Keratinocyte (primary cell): Measurements from ENCODE around the gene STEAP3.

Experiments used
- EZH2 ChIP-seq: IDR thresholded peaks from one replicate; pipeline ENCODE4 v1.6.1; 2012; ENCODE audit warnings: inconsistent platforms, mild to moderate bottlenecking, low read length, moderate library complexity
- TF ChIP-seq, protein P1 (sequence below), 3 experiments: IDR thresholded peaks in 1 of 3; conservative IDR thresholded peaks in 1 of 3; optimal IDR thresholded peaks in 1 of 3; 2 replicates in 2 of 3; 3 replicates in 1 of 3; pipeline versions ENCODE3 to v1.5.1; 2011; ENCODE audit warnings: low read length in 3 of 3, mild to moderate bottlenecking in 3 of 3, moderate library complexity in 2 of 3, control low read depth in 1 of 3, inconsistent platforms in 1 of 3; ENCODE audit not compliant: insufficient read depth in 2 of 3; ENCODE audit errors: extremely low read depth in 1 of 3

DNA sequence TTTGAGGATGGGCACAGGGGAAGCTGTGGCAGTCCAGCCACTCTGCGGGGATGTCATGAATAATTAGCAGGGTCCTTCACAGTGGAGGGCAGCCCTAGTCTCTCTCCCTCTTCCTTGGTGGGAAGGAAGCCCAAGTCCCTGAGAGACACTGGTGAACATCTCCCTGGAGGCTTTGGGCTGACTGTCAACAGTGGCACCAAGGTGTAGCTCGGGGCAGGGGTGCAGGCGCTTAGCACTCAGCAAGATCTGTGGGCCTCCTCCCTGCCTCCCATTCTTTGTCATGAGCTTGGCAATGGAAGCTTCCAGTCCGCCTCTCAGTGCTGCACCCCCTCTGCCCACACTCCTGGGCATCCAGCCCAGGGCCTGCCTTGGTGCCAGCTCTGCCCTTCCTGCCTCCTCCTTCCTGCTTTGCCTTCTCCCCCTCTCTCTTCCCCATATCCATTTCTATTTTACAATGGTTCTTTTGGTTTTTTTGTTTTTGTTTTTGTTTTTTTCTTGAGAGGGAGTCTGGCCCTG lies 59.4 kb downstream of the STEAP3 start:
- TF ChIP-seq, protein P1, sequence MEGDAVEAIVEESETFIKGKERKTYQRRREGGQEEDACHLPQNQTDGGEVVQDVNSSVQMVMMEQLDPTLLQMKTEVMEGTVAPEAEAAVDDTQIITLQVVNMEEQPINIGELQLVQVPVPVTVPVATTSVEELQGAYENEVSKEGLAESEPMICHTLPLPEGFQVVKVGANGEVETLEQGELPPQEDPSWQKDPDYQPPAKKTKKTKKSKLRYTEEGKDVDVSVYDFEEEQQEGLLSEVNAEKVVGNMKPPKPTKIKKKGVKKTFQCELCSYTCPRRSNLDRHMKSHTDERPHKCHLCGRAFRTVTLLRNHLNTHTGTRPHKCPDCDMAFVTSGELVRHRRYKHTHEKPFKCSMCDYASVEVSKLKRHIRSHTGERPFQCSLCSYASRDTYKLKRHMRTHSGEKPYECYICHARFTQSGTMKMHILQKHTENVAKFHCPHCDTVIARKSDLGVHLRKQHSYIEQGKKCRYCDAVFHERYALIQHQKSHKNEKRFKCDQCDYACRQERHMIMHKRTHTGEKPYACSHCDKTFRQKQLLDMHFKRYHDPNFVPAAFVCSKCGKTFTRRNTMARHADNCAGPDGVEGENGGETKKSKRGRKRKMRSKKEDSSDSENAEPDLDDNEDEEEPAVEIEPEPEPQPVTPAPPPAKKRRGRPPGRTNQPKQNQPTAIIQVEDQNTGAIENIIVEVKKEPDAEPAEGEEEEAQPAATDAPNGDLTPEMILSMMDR (optimal IDR thresholded peaks at IDR 0.05 in 1 of 3, IDR thresholded peaks at IDR 0.05 in 1 of 3, conservative IDR thresholded peaks at IDR 0.05 in 1 of 3; ENCODE audit: extremely low read depth in 1 of 3, insufficient read depth in 2 of 3, low read length in 3 of 3), result no peak
- TF ChIP-seq EZH2, result no peak
